Thyroid gland (tissue), 4 donors: ENCODE results near the gene HNRNPA2B1. TPM values are rescaled to one million over a fixed set of nuclear protein-coding genes. Genes with fewer than 3 reads are reported as not detected.

Experiments used
- DNase-seq, 2 donors: peaks; one replicate each; pipeline ENCODE4 v3.0.0-alpha.2; 2019
- H3K27ac ChIP-seq, 3 donors: fragments of 200-600 bp; sonication (generic); 1 replicate in 2 of 3; 2 replicates in 1 of 3; pipeline ENCODE4 v1.5.1; 2016 to 2019; ENCODE audit warnings: mild to moderate bottlenecking in 1 of 3, moderate library complexity in 1 of 3
- H3K27me3 ChIP-seq: fragments of 200-600 bp; sonication (generic); one replicate; pipeline ENCODE4 v1.5.1; 2019
- H3K36me3 ChIP-seq, 2 donors: fragments of 200-600 bp; sonication (generic); one replicate each; pipeline ENCODE4 v1.5.1; 2016 to 2019
- H3K4me1 ChIP-seq, 2 donors: fragments of 200-600 bp; sonication (generic); one replicate each; pipeline ENCODE4 v1.5.1; 2017 to 2019
- H3K4me3 ChIP-seq, 3 donors: fragments of 200-600 bp; sonication (generic); replicated peaks in 1 of 3; 1 replicate in 2 of 3; 2 replicates in 1 of 3; pipeline ENCODE4 v1.5.1; 2016; ENCODE audit warnings: mild to moderate bottlenecking in 1 of 3
- H3K9me3 ChIP-seq: fragments of 200-600 bp; sonication (generic); one replicate; pipeline ENCODE4 v1.5.1; 2017
- CTCF ChIP-seq, 6 experiments: fragments of 200-600 bp in 3 of 6; fragments of 450-650 bp in 3 of 6; sonication (generic) in 3 of 6; IDR thresholded peaks; one replicate each; pipeline ENCODE4 v1.5.1; 2016 to 2019; ENCODE audit warnings: antibody characterized with exemption in 6 of 6, mild to moderate bottlenecking in 2 of 6, inconsistent platforms in 1 of 6, moderate library complexity in 1 of 6
- POLR2A ChIP-seq, 2 donors: fragments of 450-650 bp; IDR thresholded peaks; one replicate each; pipeline ENCODE4 v1.6.1; 2017; ENCODE audit warnings: antibody characterized with exemption in 2 of 2, mild to moderate bottlenecking in 2 of 2, moderate library complexity in 1 of 2
- WGBS, 2 donors: methylation state at CpG; one replicate each; pipeline ENCODE4 v1.1.5; 2017; 5-methylcytosine and 5-hydroxymethylcytosine counted together
- intact Hi-C: fragments of 100-400 bp; cut with DNase I; formaldehyde crosslinking; loops from one replicate; pipeline ENCODE4 v1.15.1; 2023
- total RNA-seq, 4 donors: library from RNA; depleted of rRNA; stranded (reverse); fragments of >200 nt; gene quantifications; one replicate each; pipeline ENCODE4 v1.2.3, GENCODE V29; 2016

The HNRNPA2B1 gene
- total RNA-seq, 4 donors from 2014 or later, result 192 to 303 (median 239) TPM

- peaks cover 4 to 7% of the 10 kb centered on the region in 2 donors for H3K36me3 ChIP-seq
- intact Hi-C loops, result no loop called here
- H3K27me3 ChIP-seq, result no peaks in the 10 kb centered on the region
- no peak overlapping the region for H3K4me3 ChIP-seq
- no peak for DNase-seq
- no peak for TF ChIP-seq CTCF (IDR thresholded peaks at IDR 0.05)
- TF ChIP-seq POLR2A (IDR thresholded peaks at IDR 0.05), result no peak
- peaks cover 4 to 17% of the 10 kb centered on the region in 2 donors for H3K4me1 ChIP-seq
- H3K9me3 ChIP-seq, result no peaks in the 10 kb centered on the region
- WGBS, 2 donors, result 70 to 79% methylated on average over 4 of the region's 4 CpGs
- no peak overlapping the region for H3K27ac ChIP-seq
Measured at GRCh38 chr7:26183545-26184280, 16.8 kb downstream of the HNRNPA2B1 start.

DNA sequence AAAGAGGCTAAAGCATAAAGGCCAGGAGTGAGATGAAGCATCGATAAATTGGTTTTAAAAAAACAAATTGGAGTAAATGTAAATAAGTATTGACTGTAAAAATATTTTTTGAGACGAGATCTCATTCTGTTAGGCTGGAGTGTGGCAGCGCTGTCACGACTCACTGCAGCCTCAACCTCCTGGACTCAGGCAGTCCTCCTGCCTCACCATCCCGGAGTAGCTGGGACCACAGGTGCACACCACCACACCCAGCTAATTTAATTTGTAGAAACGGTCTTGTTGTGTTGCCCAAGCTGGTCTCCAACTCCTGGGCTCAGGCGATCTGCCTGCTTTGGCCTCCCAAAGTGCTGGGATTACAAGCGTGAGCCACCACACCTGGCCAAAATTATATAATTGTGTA is 17.8 kb downstream of the HNRNPA2B1 start:
- H3K27ac ChIP-seq, result no peak overlapping the region
- intact Hi-C loops, result no loop called here
- H3K27me3 ChIP-seq, result no peaks in the 10 kb centered on the region
- H3K9me3 ChIP-seq, result no peaks in the 10 kb centered on the region
- no peaks in the 10 kb centered on the region for H3K36me3 ChIP-seq
- no peak for DNase-seq
- TF ChIP-seq POLR2A (IDR thresholded peaks at IDR 0.05), result no peak
- TF ChIP-seq CTCF (IDR thresholded peaks at IDR 0.05), result no peak
- H3K4me1 ChIP-seq, result peaks cover 4 to 17% of the 10 kb centered on the region in 2 donors
- WGBS, 2 donors, result 51 to 54% methylated on average over 8 of the region's 8 CpGs
- H3K4me3 ChIP-seq, result no peak overlapping the region

DNA sequence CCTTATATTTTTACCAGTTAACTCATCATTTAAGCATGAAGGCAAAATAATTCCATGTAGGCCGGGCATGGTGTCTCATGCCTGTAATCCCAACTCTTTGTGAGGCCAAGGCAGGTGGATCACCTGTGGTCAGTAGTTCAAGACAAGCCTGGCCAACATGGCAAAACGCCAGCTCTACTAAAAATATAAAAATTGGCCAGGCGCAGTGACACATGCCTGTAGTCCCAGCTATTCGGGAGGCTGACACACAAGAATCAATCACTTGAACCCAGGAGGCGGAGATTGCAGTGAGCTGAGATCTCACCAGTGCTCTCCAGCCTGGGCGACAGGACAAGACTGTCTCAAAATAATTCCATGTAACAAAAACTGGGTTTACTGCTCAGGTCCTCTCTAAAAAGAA is 18.3 kb downstream of the HNRNPA2B1 start:
- Histone ChIP-seq H3K9me3 (no peaks in the 10 kb centered on the region), H3K4me3 (no peak overlapping the region), H3K27me3 (no peaks in the 10 kb centered on the region), H3K27ac (no peak overlapping the region), H3K36me3 (no peaks in the 10 kb centered on the region), H3K4me1 (peaks cover 4 to 17% of the 10 kb centered on the region in 2 donors)
- peak in 1 of 2 donors; percentile 14 for TF ChIP-seq POLR2A (IDR thresholded peaks at IDR 0.05)
- TF ChIP-seq CTCF (IDR thresholded peaks at IDR 0.05), result no peak
- peak in 1 of 2 donors; percentile 32 for DNase-seq
- intact Hi-C loops, result no loop called here
- WGBS, 2 donors, result 31 to 38% methylated on average over 6 of the region's 6 CpGs

- TF ChIP-seq POLR2A (IDR thresholded peaks at IDR 0.05) (no peak), CTCF (IDR thresholded peaks at IDR 0.05) (no peak)
- Histone ChIP-seq H3K4me1 (peaks cover 4 to 17% of the 10 kb centered on the region in 2 donors), H3K36me3 (no peaks in the 10 kb centered on the region), H3K4me3 (no peak overlapping the region), H3K27ac (no peak overlapping the region), H3K27me3 (no peaks in the 10 kb centered on the region), H3K9me3 (no peaks in the 10 kb centered on the region)
- no peak for DNase-seq
- 57 to 82% methylated on average over 3 of the region's 3 CpGs for WGBS, 2 donors
- intact Hi-C loops, result no loop called here
Measured at GRCh38 chr7:26181474-26182227, 18.9 kb downstream of the HNRNPA2B1 start.

GRCh38 chr7:26180792-26181198 is 19.8 kb downstream of the HNRNPA2B1 start:
- 29 to 38% methylated on average over 5 of the region's 5 CpGs for WGBS, 2 donors
- Histone ChIP-seq H3K36me3 (no peaks in the 10 kb centered on the region), H3K27me3 (no peaks in the 10 kb centered on the region), H3K4me1 (peaks cover 4 to 17% of the 10 kb centered on the region in 2 donors), H3K4me3 (no peak overlapping the region), H3K9me3 (no peaks in the 10 kb centered on the region), H3K27ac (no peak overlapping the region)
- DNase-seq, result peak in 1 of 2 donors; percentile 39
- TF ChIP-seq CTCF (IDR thresholded peaks at IDR 0.05) (no peak), POLR2A (IDR thresholded peaks at IDR 0.05) (peak in 1 of 2 donors; percentile 12)
- intact Hi-C loops, result no loop called here
